GM21737 (cell line): ENCODE data around the gene SHISA6.

Experiments
- ATAC-seq: cut with Tn5 transposase; IDR thresholded peaks from one replicate; pipeline ENCODE4 v1.9.1; 2021; ENCODE audit warnings: mild to moderate bottlenecking, moderate library complexity; ENCODE audit not compliant: unreplicated experiment

Gene SHISA6

GRCh38 chr17:11564589-11565380 is 323.8 kb downstream of the SHISA6 start:
- ATAC-seq, result no peak

- ATAC-seq, result no peak
Measured at GRCh38 chr17:11565591-11565990, 324.6 kb downstream of the SHISA6 start.

- no peak for ATAC-seq
Measured at GRCh38 chr17:11578998-11579397, 338.0 kb downstream of the SHISA6 start.

GRCh38 chr17:11580677-11581076 is 339.7 kb downstream of the SHISA6 start:
- ATAC-seq, result no peak

- no peak for ATAC-seq
Measured at GRCh38 chr17:11582217-11582616, 341.2 kb downstream of the SHISA6 start.

GRCh38 chr17:11583306-11583992 is 342.4 kb downstream of the SHISA6 start:
- ATAC-seq, result no peak

GRCh38 chr17:11589716-11590115 is 348.7 kb downstream of the SHISA6 start:
- no peak for ATAC-seq

GRCh38 chr17:11598274-11599221 is 357.5 kb downstream of the SHISA6 start, which contains the start of gene DNAH9:
Gene DNAH9 (plus strand): TSS chr17:11598470. CDS start chr17:11598499, 29 bp downstream.
- ATAC-seq, result no peak

- ATAC-seq, result no peak
Measured at GRCh38 chr17:11601661-11602060, 360.6 kb downstream of the SHISA6 start.

GRCh38 chr17:11608396-11608795 is 367.4 kb downstream of the SHISA6 start:
- no peak for ATAC-seq

GRCh38 chr17:11610999-11611566 is 370.1 kb downstream of the SHISA6 start:
- no peak for ATAC-seq

- ATAC-seq, result no peak
Measured at GRCh38 chr17:11612956-11613355, 371.9 kb downstream of the SHISA6 start.
